Activated T-cell treated with anti-CD3 and anti-CD28 coated beads, Interleukin-2, amount 50 U/mL, for 4 hours (primary cell): Measurements from ENCODE around the gene LARGE1. TPM values are rescaled to one million over a fixed set of nuclear protein-coding genes. Genes with fewer than 3 reads are reported as not detected.

ENCODE experiments used
- ATAC-seq, 2 donors: fragments of 200-7000 bp; cut with Tn5 transposase; one replicate each; pipeline ENCODE4 v1.10.0; 2021
- DNase-seq: peaks from one replicate; pipeline ENCODE4 v3.0.0-alpha.2; 2020
- H3K27me3 Mint-ChIP-seq: one replicate; pipeline ENCODE4 v1.8.0; 2021; ENCODE audit warnings: low read depth, mixed read lengths
- H3K36me3 Mint-ChIP-seq: one replicate; pipeline ENCODE4 v1.8.0; 2022; ENCODE audit warnings: mixed read lengths; ENCODE audit not compliant: insufficient read depth
- H3K4me1 Mint-ChIP-seq: one replicate; pipeline ENCODE4 v1.8.0; 2021; ENCODE audit warnings: low read depth, mixed read lengths
- H3K4me3 Mint-ChIP-seq: one replicate; pipeline ENCODE4 v1.8.0; 2021; ENCODE audit warnings: mild to moderate bottlenecking, moderate library complexity, mixed read lengths
- H3K9me3 Mint-ChIP-seq: one replicate; pipeline ENCODE4 v1.8.0; 2021; ENCODE audit warnings: mixed read lengths
- total RNA-seq, 3 donors: library from RNA; stranded (reverse); gene quantifications; one replicate each; pipeline ENCODE4 v1.2.1, GENCODE V29; 2021

LARGE1 gene
- total RNA-seq, 3 donors from 2014 or later = 0.73 to 2.2 (median 1.0) TPM

DNA sequence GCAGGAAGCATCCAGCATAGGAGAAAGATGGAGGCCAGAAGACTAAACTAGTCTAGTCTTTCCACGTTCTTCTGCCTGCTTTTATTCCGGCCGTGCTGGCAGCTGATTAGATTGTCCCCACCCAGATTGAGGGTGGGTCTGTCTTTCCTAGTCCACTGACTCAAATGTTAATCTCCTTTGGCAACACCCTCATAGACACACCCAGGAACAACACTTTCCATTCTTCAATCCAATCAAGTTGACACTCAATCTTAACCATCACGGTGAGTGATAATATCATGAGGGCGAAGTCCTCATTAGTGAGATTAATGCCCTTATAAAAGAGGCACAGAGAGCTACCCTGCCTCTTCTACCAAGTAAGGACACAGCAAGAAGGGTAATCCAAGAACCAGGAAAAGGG lies 424.2 kb downstream of the LARGE1 start:
- no peaks in the 10 kb centered on the region for H3K27me3 Mint-ChIP-seq
- H3K4me1 Mint-ChIP-seq = peaks cover 4% of the 10 kb centered on the region
- peaks cover 11% of the 10 kb centered on the region for H3K9me3 Mint-ChIP-seq
- DNase-seq (no peak), ATAC-seq (no peak)
- no peaks in the 10 kb centered on the region for H3K36me3 Mint-ChIP-seq
- no peak overlapping the region for H3K4me3 Mint-ChIP-seq

DNA sequence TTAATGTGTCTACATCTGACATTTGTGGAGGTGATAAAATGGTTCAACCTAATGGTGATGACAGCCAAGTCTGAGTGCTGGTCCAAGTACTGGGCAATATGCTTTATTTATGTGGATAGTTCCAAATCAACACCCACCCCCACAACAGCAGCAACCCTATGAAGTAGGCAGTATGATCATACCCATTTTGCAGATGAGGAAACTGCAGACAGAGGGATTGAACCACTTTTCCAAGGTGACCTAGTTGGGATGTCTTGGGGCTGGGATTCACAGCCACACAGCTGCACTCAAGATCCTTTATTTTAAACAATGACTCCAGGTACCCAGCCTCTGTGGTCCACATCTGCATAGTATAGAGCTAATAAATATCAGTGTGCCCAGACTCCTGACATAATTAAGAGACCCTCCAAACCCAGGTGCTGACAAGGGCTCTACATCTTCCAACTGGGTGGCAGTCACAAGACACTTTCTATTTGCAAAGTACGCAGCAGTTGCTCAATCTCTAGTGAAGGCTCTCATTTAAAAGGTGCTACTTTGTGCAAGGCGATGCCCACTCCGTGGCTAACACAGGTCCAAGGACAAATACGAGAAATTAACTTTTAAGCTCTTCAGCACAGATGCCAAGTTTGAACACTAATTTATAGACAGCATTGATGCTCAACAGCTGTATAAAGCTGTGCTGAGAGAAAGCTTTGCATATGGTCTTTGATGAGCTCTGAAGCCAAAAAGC lies 426.6 kb downstream of the LARGE1 start:
- DNase-seq (no peak), ATAC-seq (no peak)
- Mint-ChIP-seq H3K36me3 (no peaks in the 10 kb centered on the region), H3K9me3 (peaks cover 9% of the 10 kb centered on the region), H3K4me1 (peaks cover 4% of the 10 kb centered on the region), H3K27me3 (no peaks in the 10 kb centered on the region), H3K4me3 (no peak overlapping the region)

DNA sequence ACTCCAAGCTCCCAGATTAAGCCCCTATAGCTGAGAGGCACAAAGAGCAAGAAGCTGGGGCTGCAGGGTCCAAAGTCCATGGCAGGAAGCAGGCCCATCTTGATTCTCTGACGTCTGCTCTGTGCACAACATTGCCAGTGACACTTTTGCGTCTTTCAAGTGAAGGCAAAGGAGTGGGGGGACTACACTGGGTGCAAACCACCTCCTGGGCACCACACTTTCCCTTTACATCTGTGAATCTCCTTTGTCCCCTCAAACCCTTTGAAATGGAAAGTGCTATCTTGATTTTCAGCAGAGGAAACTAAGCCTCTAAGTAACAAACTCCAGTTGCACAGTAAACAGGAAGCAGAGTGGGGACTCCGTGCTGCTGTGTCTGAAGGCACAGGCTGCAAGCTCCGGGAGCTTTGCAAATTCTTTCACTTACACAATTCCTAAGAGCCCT lies 428.0 kb downstream of the LARGE1 start:
- DNase-seq (no peak), ATAC-seq (no peak)
- peaks cover 4% of the 10 kb centered on the region for H3K4me1 Mint-ChIP-seq

DNA sequence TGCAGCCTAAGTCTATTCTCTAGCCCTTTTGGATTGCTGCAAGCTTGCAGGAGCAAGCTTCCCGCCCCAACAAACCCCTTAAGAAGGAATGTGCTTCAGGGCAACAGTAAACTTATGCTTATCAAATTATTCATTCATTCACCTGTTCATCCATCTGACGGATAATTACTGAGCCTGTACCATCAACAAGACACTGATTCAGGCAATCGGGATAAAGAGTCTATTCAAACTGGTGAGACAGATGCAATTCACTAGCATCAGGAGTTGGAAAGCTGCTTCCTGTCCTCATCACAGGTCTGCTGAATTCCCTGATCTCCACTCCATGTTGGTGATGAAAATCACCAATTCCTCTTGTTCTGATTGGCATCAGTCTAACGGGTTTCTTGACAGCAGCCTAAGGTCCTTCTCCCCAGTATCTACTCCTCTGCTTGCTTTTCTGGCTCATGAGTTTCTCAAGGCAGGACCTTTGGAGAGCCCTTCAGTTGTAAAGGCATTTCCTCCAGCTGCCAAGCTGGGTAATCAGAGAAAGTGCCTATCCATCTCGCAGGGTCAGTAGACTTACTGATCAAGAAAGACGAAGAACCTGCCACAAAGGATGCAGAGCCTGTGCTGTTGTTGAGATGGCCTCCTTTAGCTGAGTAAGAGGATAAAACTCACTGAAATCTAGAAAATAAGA lies 433.1 kb downstream of the LARGE1 start:
- no peak overlapping the region for H3K4me3 Mint-ChIP-seq
- no peaks in the 10 kb centered on the region for H3K36me3 Mint-ChIP-seq
- ATAC-seq = no peak
- no peak for DNase-seq
- peaks cover 2% of the 10 kb centered on the region for H3K27me3 Mint-ChIP-seq
- H3K4me1 Mint-ChIP-seq = no peaks in the 10 kb centered on the region
- peaks cover 4% of the 10 kb centered on the region for H3K9me3 Mint-ChIP-seq

More for the DNA sequence above, 428.0 kb downstream of the LARGE1 start:
- Mint-ChIP-seq H3K27me3 (no peaks in the 10 kb centered on the region), H3K36me3 (no peaks in the 10 kb centered on the region), H3K4me3 (no peak overlapping the region), H3K9me3 (peaks cover 9% of the 10 kb centered on the region)

DNA sequence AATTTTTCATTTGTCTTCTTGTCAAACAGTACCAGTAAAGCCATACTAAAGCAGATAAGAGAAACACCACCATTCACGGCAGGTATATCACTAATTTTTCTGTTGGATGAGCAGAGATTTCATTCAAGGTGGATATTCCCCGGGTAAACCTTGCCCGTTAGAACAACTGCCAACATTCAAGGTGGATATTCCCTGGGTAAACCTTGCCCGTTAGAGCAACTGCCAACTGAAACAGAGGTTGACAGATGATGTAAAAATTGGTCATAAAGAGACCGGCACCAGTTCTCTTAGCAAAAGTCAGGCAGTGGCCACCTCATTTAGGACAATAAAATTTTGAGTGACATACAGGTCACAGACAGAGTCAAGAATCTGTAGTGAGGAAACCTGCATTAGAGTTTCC lies 438.7 kb downstream of the LARGE1 start:
- ATAC-seq (no peak), DNase-seq (no peak)
- H3K4me3 Mint-ChIP-seq = no peak overlapping the region
- H3K4me1 Mint-ChIP-seq = no peaks in the 10 kb centered on the region
- H3K27me3 Mint-ChIP-seq = peaks cover 2% of the 10 kb centered on the region
- no peaks in the 10 kb centered on the region for H3K9me3 Mint-ChIP-seq
- H3K36me3 Mint-ChIP-seq = no peaks in the 10 kb centered on the region

DNA sequence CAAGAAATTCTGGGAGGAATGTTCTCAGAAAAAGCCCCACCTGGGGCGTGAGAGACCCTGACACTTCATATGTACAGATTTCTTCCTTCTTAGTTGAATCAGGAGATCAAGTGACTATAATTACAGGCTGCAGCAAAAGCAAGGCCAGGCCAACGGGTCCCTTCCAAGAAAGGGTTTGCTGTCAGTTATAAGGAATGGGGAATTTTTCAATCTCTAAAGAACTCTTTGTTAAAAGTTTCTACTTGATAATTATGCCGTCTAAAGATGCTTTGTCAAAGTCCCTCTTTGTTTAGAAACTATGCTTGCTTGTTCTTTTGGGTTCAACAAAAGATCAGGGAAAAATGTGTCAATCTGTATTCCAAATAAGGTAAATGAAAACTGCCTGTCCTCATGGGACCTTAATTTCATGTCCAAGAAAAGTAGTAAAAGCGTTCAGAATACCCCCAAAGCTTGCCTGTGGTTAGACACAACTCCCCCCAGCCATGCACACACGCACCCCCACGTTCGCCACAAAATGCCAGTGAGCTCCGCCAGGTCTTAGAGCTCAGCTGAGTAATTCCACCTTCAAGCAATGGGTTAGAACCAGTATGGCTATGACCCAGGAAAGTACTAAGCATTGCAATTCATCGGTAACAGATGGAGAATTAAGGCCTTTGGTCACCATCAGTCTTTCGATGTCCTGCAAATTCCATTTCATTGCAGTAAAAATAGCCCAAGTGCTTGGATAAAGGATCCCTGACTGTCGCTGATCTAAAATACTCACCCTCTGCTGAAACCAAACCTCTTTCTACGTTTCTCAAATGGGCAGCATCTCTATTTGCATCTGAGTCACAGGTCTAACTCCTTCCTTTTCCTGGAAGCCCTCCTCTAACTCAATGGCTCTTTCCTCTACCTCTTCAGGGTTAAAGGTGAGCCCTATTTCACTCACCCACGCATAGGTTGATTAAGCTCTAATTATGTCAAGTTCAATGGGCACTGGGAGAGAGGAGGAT lies 442.9 kb downstream of the LARGE1 start:
- Mint-ChIP-seq H3K4me1 (no peaks in the 10 kb centered on the region), H3K36me3 (no peaks in the 10 kb centered on the region), H3K4me3 (no peak overlapping the region), H3K27me3 (no peaks in the 10 kb centered on the region), H3K9me3 (no peaks in the 10 kb centered on the region)
- ATAC-seq = no peak
- DNase-seq = no peak

DNA sequence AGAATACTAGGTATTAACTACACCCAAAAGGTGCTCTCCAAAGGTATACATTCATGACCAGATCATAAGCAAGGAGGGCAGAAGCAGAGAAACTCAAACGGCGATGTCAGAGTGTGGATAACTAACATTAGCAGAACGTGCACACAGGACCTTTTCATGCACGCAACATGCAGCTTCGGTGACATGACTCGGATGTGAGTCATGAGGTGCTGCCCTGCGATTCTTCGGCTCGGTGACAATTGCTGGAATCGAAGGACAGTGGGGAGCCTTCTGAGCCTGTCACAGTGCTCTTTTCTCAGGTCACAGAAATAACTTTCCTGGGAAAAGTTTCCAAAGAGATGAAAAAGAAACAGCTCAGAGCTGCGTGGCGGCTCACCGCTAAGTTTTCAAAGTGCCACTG lies 443.6 kb downstream of the LARGE1 start:
- no peak overlapping the region for H3K4me3 Mint-ChIP-seq
- no peak for ATAC-seq
- H3K36me3 Mint-ChIP-seq = no peaks in the 10 kb centered on the region
- H3K27me3 Mint-ChIP-seq = no peaks in the 10 kb centered on the region
- no peaks in the 10 kb centered on the region for H3K9me3 Mint-ChIP-seq
- no peak for DNase-seq
- no peaks in the 10 kb centered on the region for H3K4me1 Mint-ChIP-seq

DNA sequence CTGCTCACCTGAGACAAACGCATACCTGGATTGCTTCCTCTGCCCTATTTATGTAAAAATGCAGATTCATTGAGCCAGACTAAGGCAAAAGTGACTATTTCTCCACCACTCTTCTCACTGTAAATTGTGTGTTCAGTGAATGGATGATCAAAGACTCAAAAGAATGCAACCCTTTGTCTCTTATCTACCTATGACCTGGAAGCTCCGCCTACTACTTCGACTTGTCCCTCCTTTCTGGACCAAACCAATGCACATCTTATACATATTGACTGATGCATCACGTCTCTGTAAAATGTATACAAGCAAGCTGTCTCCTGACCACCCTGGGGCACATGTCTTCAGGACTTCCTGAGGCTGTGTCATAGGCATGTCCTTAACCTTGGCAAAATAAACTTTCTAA lies 444.1 kb downstream of the LARGE1 start:
- Mint-ChIP-seq H3K9me3 (no peaks in the 10 kb centered on the region), H3K4me1 (no peaks in the 10 kb centered on the region), H3K4me3 (no peak overlapping the region), H3K36me3 (no peaks in the 10 kb centered on the region), H3K27me3 (no peaks in the 10 kb centered on the region)
- DNase-seq (no peak), ATAC-seq (no peak)

DNA sequence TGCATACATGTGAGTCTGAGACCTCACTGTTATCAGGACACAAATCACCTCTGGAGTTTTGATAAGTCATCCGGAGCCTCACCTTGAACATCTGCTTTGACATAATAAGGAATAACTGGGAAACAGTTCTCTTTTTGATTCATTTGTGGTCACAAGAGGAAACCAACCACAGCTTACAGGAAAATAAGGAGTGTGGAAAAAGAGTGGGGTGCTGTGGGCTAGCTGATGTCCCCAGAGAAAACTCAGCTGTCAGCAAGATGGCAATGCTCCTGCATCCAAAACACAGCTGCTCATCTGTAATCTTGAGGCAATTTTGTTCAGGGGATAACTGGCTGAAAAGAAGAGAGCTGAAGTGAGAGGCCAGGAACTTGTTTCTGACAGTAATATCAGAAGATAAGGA lies 445.7 kb downstream of the LARGE1 start:
- ATAC-seq (no peak), DNase-seq (no peak)
- H3K9me3 Mint-ChIP-seq = peaks cover 4% of the 10 kb centered on the region
- H3K4me1 Mint-ChIP-seq = no peaks in the 10 kb centered on the region
- H3K27me3 Mint-ChIP-seq = no peaks in the 10 kb centered on the region
- no peaks in the 10 kb centered on the region for H3K36me3 Mint-ChIP-seq
- no peak overlapping the region for H3K4me3 Mint-ChIP-seq

DNA sequence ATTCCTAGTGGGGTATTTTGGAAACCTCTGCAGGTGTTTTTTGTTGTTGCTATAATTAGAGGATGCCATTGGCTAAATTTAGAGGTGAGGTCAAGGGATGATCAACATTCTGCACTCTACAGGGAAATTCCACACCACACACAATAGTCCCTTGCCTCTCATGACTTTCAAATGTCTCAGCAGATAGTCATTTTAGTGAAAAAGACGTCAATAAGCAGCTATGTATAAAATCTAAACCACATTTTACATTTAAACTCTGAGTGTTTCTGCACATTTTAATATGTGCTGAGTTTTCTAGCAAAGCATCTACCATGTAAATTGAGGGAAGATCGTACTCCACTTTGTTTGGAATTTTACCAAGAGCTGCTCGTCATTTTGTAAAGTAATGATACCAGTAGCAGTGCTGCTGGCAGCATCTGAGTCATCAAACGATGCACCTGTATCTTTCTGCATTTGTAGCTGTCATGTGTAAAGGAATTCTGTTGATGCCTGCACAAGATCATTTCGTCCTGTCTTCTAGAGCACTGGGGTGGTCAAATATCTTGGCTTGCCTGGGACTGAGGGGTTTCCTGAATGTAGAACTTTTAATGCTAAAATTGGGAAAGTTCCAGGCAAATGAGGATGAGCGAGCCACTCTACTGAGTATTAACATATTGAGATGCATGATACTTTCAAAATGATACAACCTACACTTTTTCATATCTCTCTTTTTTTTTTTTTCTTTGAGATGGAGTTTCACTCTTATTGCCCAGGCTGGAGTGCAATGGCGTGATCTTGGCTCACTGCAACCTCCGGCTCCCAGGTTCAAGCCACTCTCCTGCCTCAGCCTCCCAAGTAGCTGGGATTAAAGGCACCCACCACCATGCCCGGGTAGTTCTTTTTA lies 447.6 kb downstream of the LARGE1 start:
- Mint-ChIP-seq H3K9me3 (peaks cover 4% of the 10 kb centered on the region), H3K4me1 (no peaks in the 10 kb centered on the region), H3K27me3 (no peaks in the 10 kb centered on the region), H3K4me3 (no peak overlapping the region), H3K36me3 (no peaks in the 10 kb centered on the region)
- DNase-seq (no peak), ATAC-seq (no peak)

DNA sequence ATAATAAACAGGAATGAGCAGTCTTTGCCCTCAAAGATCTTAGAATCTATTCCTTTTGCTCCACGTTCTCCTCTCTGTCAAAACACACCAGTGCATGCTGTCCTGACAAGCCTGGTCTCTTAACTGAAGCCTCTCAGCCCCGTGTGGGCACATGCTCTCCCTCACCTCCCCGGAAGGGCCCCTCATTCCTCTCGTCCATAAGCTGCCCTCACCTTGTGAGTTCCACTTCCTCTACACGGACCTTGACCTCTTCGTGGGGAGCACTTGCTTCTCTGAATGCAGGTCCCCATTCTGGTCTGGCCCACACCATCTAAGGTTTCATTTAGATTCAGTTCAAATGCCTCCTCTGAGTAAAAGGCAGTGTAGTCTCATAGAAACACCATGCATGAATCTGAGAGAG lies 449.8 kb downstream of the LARGE1 start:
- Mint-ChIP-seq H3K9me3 (peaks cover 4% of the 10 kb centered on the region), H3K27me3 (no peaks in the 10 kb centered on the region), H3K4me1 (no peaks in the 10 kb centered on the region), H3K36me3 (no peaks in the 10 kb centered on the region), H3K4me3 (no peak overlapping the region)
- ATAC-seq = no peak
- DNase-seq = no peak

DNA sequence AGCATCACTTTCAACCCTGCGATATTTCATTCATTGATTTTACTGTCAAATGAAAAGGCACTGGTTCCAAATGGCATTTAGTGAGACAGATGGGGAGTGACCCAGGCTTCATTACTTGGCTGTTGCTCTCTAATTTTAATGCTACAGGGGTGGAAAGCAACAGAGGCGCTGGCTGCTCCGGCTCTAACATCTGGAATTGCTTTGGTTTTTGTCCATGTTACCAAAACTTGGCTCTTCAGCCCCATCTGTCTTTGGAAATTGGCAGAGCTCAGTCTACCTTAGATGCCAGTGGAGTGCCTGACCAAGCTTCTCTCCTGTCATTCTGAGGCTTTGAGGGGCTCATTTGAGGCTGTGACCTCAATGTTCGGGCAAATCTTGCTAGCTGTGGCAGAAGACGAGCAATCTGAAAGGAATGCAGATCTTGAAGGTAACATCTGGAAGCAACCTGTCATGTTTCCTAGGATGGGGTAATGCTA lies 452.6 kb downstream of the LARGE1 start:
- no peak for DNase-seq
- no peak overlapping the region for H3K4me3 Mint-ChIP-seq
- no peaks in the 10 kb centered on the region for H3K4me1 Mint-ChIP-seq
- peaks cover 4% of the 10 kb centered on the region for H3K9me3 Mint-ChIP-seq
- ATAC-seq = no peak
- H3K27me3 Mint-ChIP-seq = no peaks in the 10 kb centered on the region
- no peaks in the 10 kb centered on the region for H3K36me3 Mint-ChIP-seq

DNA sequence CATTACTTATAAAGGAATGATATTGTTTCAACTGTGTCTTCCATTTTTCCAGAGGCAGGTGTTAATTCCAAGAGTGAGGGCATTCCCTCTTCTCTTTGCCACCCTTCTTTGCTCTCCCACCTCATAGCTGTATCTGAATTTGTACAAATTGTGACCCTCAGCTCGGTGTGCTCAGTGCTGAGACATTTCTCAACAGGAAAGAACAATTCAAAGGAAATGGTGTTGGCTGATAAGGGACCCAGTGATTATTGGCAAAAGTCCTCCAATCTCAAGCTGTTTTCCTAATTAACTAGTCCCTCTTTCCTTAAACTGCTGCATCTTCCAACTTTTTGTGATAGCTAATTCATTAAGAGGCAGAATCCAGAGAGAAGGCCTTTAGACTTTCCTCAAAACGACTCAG lies 453.2 kb downstream of the LARGE1 start:
- H3K27me3 Mint-ChIP-seq = no peaks in the 10 kb centered on the region
- no peak for DNase-seq
- H3K4me1 Mint-ChIP-seq = no peaks in the 10 kb centered on the region
- peaks cover 6% of the 10 kb centered on the region for H3K9me3 Mint-ChIP-seq
- ATAC-seq = no peak
- peaks cover 1% of the 10 kb centered on the region for H3K36me3 Mint-ChIP-seq
- no peak overlapping the region for H3K4me3 Mint-ChIP-seq
